GM12875 (cell line): ENCODE results near the gene DUSP16.

Experiments
- H3K4me3 ChIP-seq: one replicate; pipeline ENCODE4 v1.5.1; 2011; ENCODE audit warnings: low read depth, low read length, control low read depth
- CTCF ChIP-seq: IDR thresholded peaks from 2 replicates; pipeline ENCODE4 v1.5.1; 2011; ENCODE audit warnings: low read depth, mild to moderate bottlenecking, control low read depth, inconsistent platforms, low read length, moderate library complexity, borderline replicate concordance; ENCODE audit not compliant: insufficient read depth

DUSP16 gene

GRCh38 chr12:12425001-12425400, 137.7 kb downstream of the DUSP16 start:
- no peak for TF ChIP-seq CTCF
- no peak overlapping the region for H3K4me3 ChIP-seq
